OCI-LY1 (cell line): Measurements from ENCODE around the gene ZNF563.

Source experiments
- CTCF ChIP-seq: fragments of 200-600 bp; sonication (generic), shearing (Covaris generic); IDR thresholded peaks from 2 replicates; pipeline ENCODE4 v1.5.1; 2017; ENCODE audit warnings: mild to moderate bottlenecking, antibody characterized with exemption, low read length, moderate library complexity, mixed read lengths
- EZH2 ChIP-seq: fragments of 200-600 bp; sonication (generic), shearing (Covaris generic); IDR thresholded peaks from 2 replicates; pipeline ENCODE4 v1.8.0; 2017; ENCODE audit warnings: borderline replicate concordance, mixed run types, mild to moderate bottlenecking, antibody characterized with exemption, low read length, moderate library complexity, mixed read lengths

- TF ChIP-seq CTCF (no peak), EZH2 (no peak)
Measured at GRCh38 chr19:12353375-12353774, 19.9 kb upstream of the ZNF563 start.
